HL-60 (cell line): ENCODE results near the gene PRODH2.

Experiments used
- DNase-seq, 2 experiments: peaks; one replicate each; pipeline ENCODE4 v3.0.0-alpha.2; 2010 to 2020; ENCODE audit warnings: low read depth in 1 of 2, low spot score in 1 of 2
- H3K27ac ChIP-seq: fragments of 250-450 bp; sonication (Bioruptor Pico); replicated peaks from 2 replicates; pipeline ENCODE4 v1.5.1; 2020; ENCODE audit warnings: mild to moderate bottlenecking, moderate library complexity
- H3K27me3 ChIP-seq: fragments of 250-450 bp; sonication (Bioruptor Pico); 2 replicates; pipeline ENCODE4 v1.5.1; 2021; ENCODE audit warnings: mild to moderate bottlenecking, moderate library complexity; ENCODE audit not compliant: insufficient read depth, poor library complexity, severe bottlenecking
- H3K4me3 ChIP-seq: replicated peaks from 2 replicates; pipeline ENCODE4 v1.5.1; 2011; ENCODE audit warnings: mild to moderate bottlenecking, control low read depth, low read length; ENCODE audit not compliant: insufficient read depth
- GABPA ChIP-seq: IDR thresholded peaks from 2 replicates; pipeline ENCODE4 v1.6.1; 2012; ENCODE audit warnings: low read depth
- POLR2AphosphoS5 ChIP-seq: IDR thresholded peaks from 2 replicates; pipeline ENCODE4 v1.6.1; 2012; ENCODE audit warnings: low read depth
- REST ChIP-seq: IDR thresholded peaks from 2 replicates; pipeline ENCODE4 v1.6.1; 2012; ENCODE audit warnings: low read depth; ENCODE audit not compliant: insufficient replicate concordance
- SPI1 ChIP-seq: IDR thresholded peaks from 2 replicates; pipeline ENCODE4 v1.6.1; 2012; ENCODE audit warnings: low read depth, mild to moderate bottlenecking, borderline replicate concordance
- TF ChIP-seq, protein P1 (sequence below): IDR thresholded peaks from one replicate; pipeline ENCODE4 v1.5.1; 2011; ENCODE audit warnings: low read length, control low read depth, inconsistent platforms; ENCODE audit not compliant: insufficient read depth

PRODH2 gene

DNA sequence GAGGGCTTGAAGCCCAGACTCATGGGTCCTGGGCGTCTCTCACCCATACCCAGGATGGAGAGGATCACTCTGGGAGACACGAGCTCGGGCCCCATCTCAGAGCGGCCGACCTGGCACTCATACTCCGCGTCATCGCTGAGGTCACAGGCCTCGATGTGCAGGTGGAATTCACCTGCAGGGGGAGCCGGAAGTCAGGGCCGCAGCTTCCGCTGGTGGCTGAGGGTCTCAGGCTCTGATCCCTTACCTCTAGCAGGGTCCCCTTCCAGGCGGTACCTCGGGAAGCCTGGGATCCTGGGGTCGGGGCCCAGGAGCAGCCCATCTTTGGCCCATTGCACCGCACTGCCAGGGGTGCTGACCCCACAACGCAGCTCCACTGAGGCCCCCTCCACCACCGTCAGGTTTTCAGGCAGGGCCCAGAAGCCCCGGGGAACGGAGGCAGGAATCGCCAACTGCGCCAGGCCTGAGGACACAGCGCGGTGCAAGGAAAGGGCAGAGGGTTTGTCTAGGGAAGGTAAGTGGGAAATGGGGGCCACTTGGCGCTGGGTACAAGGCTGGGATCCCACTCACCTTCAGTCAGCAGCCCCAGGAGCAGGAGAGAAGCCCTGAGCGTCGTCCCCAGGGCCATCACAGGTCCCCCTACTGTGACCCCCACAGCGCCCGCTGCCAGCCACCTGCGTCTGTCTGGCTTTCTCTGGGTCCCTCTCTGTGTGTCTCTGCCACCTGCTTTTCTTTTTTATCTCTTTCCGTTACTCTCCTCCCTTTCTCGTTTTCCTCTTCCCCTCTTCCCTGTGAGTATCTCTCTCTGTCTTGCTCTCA, 38.8 kb upstream of the PRODH2 start:
- Histone ChIP-seq H3K27me3 (peaks cover 38% of the 10 kb centered on the region), H3K27ac (no peak overlapping the region), H3K4me3 (no peak overlapping the region)
- TF ChIP-seq, protein P1, sequence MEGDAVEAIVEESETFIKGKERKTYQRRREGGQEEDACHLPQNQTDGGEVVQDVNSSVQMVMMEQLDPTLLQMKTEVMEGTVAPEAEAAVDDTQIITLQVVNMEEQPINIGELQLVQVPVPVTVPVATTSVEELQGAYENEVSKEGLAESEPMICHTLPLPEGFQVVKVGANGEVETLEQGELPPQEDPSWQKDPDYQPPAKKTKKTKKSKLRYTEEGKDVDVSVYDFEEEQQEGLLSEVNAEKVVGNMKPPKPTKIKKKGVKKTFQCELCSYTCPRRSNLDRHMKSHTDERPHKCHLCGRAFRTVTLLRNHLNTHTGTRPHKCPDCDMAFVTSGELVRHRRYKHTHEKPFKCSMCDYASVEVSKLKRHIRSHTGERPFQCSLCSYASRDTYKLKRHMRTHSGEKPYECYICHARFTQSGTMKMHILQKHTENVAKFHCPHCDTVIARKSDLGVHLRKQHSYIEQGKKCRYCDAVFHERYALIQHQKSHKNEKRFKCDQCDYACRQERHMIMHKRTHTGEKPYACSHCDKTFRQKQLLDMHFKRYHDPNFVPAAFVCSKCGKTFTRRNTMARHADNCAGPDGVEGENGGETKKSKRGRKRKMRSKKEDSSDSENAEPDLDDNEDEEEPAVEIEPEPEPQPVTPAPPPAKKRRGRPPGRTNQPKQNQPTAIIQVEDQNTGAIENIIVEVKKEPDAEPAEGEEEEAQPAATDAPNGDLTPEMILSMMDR, result no peak
- TF ChIP-seq SPI1, result no peak
- TF ChIP-seq GABPA, result no peak
- TF ChIP-seq REST, result no peak
- TF ChIP-seq POLR2AphosphoS5, result no peak
- no peak for DNase-seq

DNA sequence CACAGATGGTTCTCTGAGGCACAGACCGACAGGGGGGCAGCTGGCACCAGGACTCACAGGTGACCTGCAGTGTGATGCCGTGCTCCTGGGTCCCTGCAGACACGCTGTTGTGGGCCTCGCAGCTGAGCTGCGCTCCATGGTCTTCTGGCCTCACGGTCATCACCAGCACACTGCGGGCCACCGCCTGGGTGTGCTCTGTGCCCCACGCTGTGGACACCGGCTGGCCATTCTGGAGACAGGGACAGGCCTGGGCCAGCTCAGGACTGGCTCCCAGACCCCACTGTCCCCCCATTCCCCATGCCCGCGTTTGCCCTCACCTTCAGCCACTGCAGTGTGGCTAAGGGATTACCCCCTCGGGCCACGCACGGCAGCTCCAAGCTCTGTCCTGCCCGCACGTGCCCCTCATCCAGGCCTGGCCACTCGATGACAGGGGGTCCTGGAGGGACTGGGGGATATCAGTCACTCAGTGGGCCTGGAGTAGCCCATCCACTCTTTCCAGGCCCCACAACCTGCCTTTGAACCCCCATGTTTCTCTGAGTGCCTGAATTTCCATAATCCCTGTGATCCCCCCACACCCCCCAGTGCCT, 36.4 kb upstream of the PRODH2 start:
- DNase-seq, result no peak
- H3K27me3 ChIP-seq, result peaks cover 47% of the 10 kb centered on the region
- TF ChIP-seq REST (no peak), POLR2AphosphoS5 (no peak)
- no peak overlapping the region for H3K27ac ChIP-seq
- no peak overlapping the region for H3K4me3 ChIP-seq

DNA sequence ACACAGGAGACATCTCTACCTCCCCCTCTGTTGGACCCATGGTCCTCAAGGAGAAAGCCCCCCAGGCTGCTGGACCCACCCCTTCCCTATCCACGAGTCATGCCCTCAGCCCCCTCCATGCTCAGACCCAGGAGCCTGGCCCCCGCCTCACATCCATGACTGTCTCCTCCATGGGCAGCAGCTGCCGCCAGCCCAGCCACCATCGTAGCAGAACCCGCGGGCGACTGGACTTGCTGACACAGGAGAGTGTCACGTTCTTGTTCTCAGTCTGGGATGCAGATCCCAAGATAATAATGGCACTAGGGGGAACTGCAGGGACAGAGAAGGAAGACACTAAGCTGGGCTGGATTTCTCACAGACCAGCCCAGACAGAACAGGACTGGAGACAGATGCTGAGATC, 35.8 kb upstream of the PRODH2 start:
- Histone ChIP-seq H3K4me3 (no peak overlapping the region), H3K27ac (no peak overlapping the region), H3K27me3 (peaks cover 49% of the 10 kb centered on the region)
- no peak for TF ChIP-seq GABPA
- TF ChIP-seq, protein P1, result no peak
- TF ChIP-seq SPI1, result no peak
- TF ChIP-seq POLR2AphosphoS5, result no peak
- no peak for TF ChIP-seq REST
- no peak for DNase-seq
